Heart right ventricle (tissue), 16 donors: ENCODE measurements around the gene EYS. TPM values are rescaled to one million over a fixed set of nuclear protein-coding genes. Genes with fewer than 3 reads are reported as not detected.

Experiments used
- ATAC-seq, 8 donors: fragments of 200-7000 bp; cut with Tn5 transposase; one replicate each; pipeline ENCODE4 v1.9.1; 2020; ENCODE audit warnings: mild to moderate bottlenecking in 8 of 8, moderate library complexity in 8 of 8, moderate number of reproducible peaks in 1 of 8
- DNase-seq, 2 donors: peaks; one replicate each; pipeline ENCODE4 v3.0.0-alpha.2; 2020
- H3K27ac ChIP-seq, 10 donors: fragments of 200-600 bp; sonication (generic) in 2 of 10; one replicate each; pipeline versions ENCODE4 v1.5.0 to v1.8.0; 2020 to 2022; ENCODE audit warnings: mild to moderate bottlenecking in 3 of 10
- H3K27me3 ChIP-seq, 7 donors: fragments of 200-600 bp; one replicate each; pipeline ENCODE4 v1.8.0; 2021 to 2022; ENCODE audit warnings: mild to moderate bottlenecking in 2 of 7
- H3K36me3 ChIP-seq, 9 donors: fragments of 200-600 bp; sonication (generic) in 1 of 9; one replicate each; pipeline versions ENCODE4 v1.5.0 to v1.8.0; 2020 to 2022; ENCODE audit warnings: mild to moderate bottlenecking in 2 of 9
- H3K4me1 ChIP-seq, 9 donors: fragments of 200-600 bp; sonication (generic) in 1 of 9; one replicate each; pipeline versions ENCODE4 v1.5.0 to v1.8.0; 2020 to 2022; ENCODE audit warnings: mild to moderate bottlenecking in 4 of 9
- H3K4me3 ChIP-seq, 10 donors: fragments of 200-600 bp; sonication (generic) in 2 of 10; one replicate each; pipeline versions ENCODE4 v1.5.0 to v1.8.0; 2020 to 2022; ENCODE audit warnings: mild to moderate bottlenecking in 7 of 10, moderate library complexity in 2 of 10
- H3K9me3 ChIP-seq, 11 donors: fragments of 200-600 bp in 10 of 11; sonication (generic) in 2 of 11; one replicate each; pipeline versions ENCODE4 v1.5.0 to v1.8.0; 2013 to 2022; ENCODE audit warnings: mild to moderate bottlenecking in 2 of 11, control low read depth in 1 of 11, moderate library complexity in 1 of 11
- whole genome bisulfite sequencing, 2 donors: extraction: QIAGEN DNeasy Blood & Tissue Kit; methylation state at CpG; one replicate each; pipeline ENCODE4 v1.1.7; 2013; ENCODE audit warnings: inconsistent platforms in 1 of 2; 5-methylcytosine and 5-hydroxymethylcytosine counted together
- intact Hi-C, 10 donors: fragments of 100-400 bp; cut with DNase I; formaldehyde crosslinking; loops; one replicate each; pipeline versions ENCODE4 v1.11.1 to v1.14.2; 2022
- polyA plus RNA-seq, 2 donors: library from polyadenylated mRNA; stranded (reverse); fragments of 200-250 nt; gene quantifications; one replicate each; pipeline ENCODE4 v1.2.3, GENCODE V29; 2013
- total RNA-seq, 10 donors: library from RNA; stranded (reverse); fragmentation: NEBNext Ultra II Directional in 3 of 10; extraction: Animal tissue kit (Norgen Biotek cat#: 25700) in 3 of 10; gene quantifications; one replicate each; pipeline versions ENCODE4 v1.2.1 to v1.2.4, GENCODE V29; 2021 to 2023
- TF ChIP-seq, protein P1 (sequence below), 9 donors: fragments of 200-600 bp; sonication (generic) in 2 of 9; IDR thresholded peaks; one replicate each; pipeline versions ENCODE4 v1.5.0 to v1.8.0; 2021 to 2022; ENCODE audit warnings: antibody characterized with exemption in 9 of 9, mild to moderate bottlenecking in 5 of 9, moderate library complexity in 1 of 9
- donor health status: Arrhythmogenic right ventricular cardiomyopathy.
- donor health status: ischemic (EF 13 %, LVEDD 7.1; RV severe dilation, severe dysfunction).
- donor health status: healthy with polysubstance abuse.
- donor health status: DM: no; HTN: yes; CAD: no.
- donor health status: DM: no; HTN: no; CAD: no.
- donor health status: ischemic (EF 25% LVEDD 6.9; RV normal size, moderate dysfunction).
- donor health status: ischemic (EF 25% LVEDD 5.7; RV mildly dilated, moderate dysfunction).
- donor health status: healthy.
- donor health status: DM: yes; HTN: yes; CAD: no.
- donor health status: Ischemic cardiomyopathy.
- donor health status: ischemic (EF 35%, LVEDD 5.7; RV mildly dilated, moderate dysfunction).
- donor health status: nonischemic (EF 11% LVEDD 7.7; RV severe dilation, severe dysfunction).
- donor health status: DM: yes; HTN: yes; CAD: no.
- donor health status: PGD.
- donor health status: ischemic (EF 29% LVEDD 5.4; RV normal size, mild dysfunction).
- donor health status: nonischemic (EF 23%, LVEDD 6.1; RV moderate dilation, normal function).

EYS gene
- total and polyA plus RNA-seq, 12 donors: 0.02 to 0.40 (median 0.18) TPM; not detected in 8

GRCh38 chr6:65113581-65113980, 593.4 kb downstream of the EYS start:
- ATAC-seq (no peak), DNase-seq (no peak)
- TF ChIP-seq, protein P1, sequence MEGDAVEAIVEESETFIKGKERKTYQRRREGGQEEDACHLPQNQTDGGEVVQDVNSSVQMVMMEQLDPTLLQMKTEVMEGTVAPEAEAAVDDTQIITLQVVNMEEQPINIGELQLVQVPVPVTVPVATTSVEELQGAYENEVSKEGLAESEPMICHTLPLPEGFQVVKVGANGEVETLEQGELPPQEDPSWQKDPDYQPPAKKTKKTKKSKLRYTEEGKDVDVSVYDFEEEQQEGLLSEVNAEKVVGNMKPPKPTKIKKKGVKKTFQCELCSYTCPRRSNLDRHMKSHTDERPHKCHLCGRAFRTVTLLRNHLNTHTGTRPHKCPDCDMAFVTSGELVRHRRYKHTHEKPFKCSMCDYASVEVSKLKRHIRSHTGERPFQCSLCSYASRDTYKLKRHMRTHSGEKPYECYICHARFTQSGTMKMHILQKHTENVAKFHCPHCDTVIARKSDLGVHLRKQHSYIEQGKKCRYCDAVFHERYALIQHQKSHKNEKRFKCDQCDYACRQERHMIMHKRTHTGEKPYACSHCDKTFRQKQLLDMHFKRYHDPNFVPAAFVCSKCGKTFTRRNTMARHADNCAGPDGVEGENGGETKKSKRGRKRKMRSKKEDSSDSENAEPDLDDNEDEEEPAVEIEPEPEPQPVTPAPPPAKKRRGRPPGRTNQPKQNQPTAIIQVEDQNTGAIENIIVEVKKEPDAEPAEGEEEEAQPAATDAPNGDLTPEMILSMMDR (IDR thresholded peaks at IDR 0.05): no peak
- no peak overlapping the region for H3K4me3 ChIP-seq
- H3K4me1 ChIP-seq: no peaks in the 10 kb centered on the region
- H3K27me3 ChIP-seq: no peaks in the 10 kb centered on the region
- H3K27ac ChIP-seq: peak overlapping the region in 1 of 10 donors; percentile 10
- peaks cover 0 to 5% (median 0%) of the 10 kb centered on the region in 11 donors for H3K9me3 ChIP-seq
- intact Hi-C loops: no loop called here
- H3K36me3 ChIP-seq: no peaks in the 10 kb centered on the region
- WGBS, 2 donors: 67 to 68% methylated on average over 3 of the region's 3 CpGs

DNA sequence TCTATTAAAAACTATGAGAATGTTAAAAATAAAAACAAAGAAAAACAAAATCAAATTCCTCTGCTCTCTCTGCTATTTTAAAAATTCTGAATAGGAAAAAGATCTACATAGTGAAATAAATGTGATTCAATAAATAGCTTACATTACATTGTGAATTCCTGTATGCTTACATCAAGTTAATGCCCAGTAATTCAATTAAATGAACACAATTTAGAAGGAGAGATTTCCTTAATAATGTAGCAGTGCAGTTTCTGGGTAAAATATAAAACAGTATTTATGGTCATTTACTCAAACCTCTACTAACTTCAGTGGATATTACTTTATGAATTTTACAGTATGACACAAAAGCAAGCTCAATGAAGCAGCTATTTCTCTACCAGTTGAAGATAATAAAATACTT, 594.6 kb downstream of the EYS start:
- H3K36me3 ChIP-seq: no peaks in the 10 kb centered on the region
- H3K9me3 ChIP-seq: peaks cover 0 to 5% (median 0%) of the 10 kb centered on the region in 11 donors
- DNase-seq (no peak), ATAC-seq (no peak)
- intact Hi-C loops: no loop called here
- H3K27ac ChIP-seq: no peak overlapping the region
- no peaks in the 10 kb centered on the region for H3K27me3 ChIP-seq
- H3K4me3 ChIP-seq: no peak overlapping the region
- H3K4me1 ChIP-seq: no peaks in the 10 kb centered on the region
- TF ChIP-seq, protein P1 (IDR thresholded peaks at IDR 0.05): no peak

- 72 to 79% methylated on average over 3 of the region's 3 CpGs for WGBS, 2 donors
These were observed 597.0 kb downstream of the EYS start for GRCh38 chr6:65110031-65110430.

DNA sequence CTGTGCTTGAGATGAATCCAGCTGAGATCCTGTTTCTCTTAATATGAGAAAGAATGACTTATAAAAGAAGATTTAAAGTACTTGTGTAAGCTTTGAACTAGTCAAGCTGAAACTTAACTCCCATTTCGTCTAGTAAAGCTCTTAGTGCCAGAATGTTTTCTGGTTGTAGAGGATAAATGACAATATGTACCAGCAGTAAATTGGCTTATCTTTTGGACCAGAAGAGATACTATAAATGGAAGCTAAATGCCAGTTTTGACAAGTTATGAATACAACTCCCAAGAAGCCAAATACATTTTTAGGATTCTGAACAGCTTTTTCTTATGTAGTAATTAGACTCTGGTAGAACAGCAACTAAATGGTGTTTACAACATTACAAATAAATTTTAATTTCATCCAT, 608.7 kb downstream of the EYS start:
- 26 to 43% methylated on average over 1 of the region's 1 CpG for WGBS, 2 donors
- no peak for DNase-seq

More at GRCh38 chr6:65110031-65110430, 597.0 kb downstream of the EYS start:
- H3K27me3 ChIP-seq: no peaks in the 10 kb centered on the region
- TF ChIP-seq, protein P1 (IDR thresholded peaks at IDR 0.05): no peak
- peaks cover 0 to 5% (median 0%) of the 10 kb centered on the region in 11 donors for H3K9me3 ChIP-seq
- no peak overlapping the region for H3K4me3 ChIP-seq
- H3K27ac ChIP-seq: no peak overlapping the region
- no peaks in the 10 kb centered on the region for H3K36me3 ChIP-seq
- no peak for ATAC-seq
- no peaks in the 10 kb centered on the region for H3K4me1 ChIP-seq
- no peak for DNase-seq
- intact Hi-C loops: no loop called here

More for the DNA sequence above, 608.7 kb downstream of the EYS start:
- Histone ChIP-seq H3K27me3 (no peaks in the 10 kb centered on the region), H3K4me3 (no peak overlapping the region), H3K9me3 (no peaks in the 10 kb centered on the region), H3K27ac (no peak overlapping the region), H3K36me3 (no peaks in the 10 kb centered on the region), H3K4me1 (no peaks in the 10 kb centered on the region)
- TF ChIP-seq, protein P1 (IDR thresholded peaks at IDR 0.05): no peak
- intact Hi-C loops: no loop called here
- peak in 1 of 8 donors; percentile 62 for ATAC-seq
